Measurements from ENCODE around the gene APAF1.
A peak's percentile ranks its signal among the peaks of the same experiment; 100 is the strongest.
"Not testable (repeated sequence)": the region's sequence is repeated elsewhere in the genome, so short reads cannot be mapped to it uniquely, and the experiment has no call there.

Gene APAF1, protein sequence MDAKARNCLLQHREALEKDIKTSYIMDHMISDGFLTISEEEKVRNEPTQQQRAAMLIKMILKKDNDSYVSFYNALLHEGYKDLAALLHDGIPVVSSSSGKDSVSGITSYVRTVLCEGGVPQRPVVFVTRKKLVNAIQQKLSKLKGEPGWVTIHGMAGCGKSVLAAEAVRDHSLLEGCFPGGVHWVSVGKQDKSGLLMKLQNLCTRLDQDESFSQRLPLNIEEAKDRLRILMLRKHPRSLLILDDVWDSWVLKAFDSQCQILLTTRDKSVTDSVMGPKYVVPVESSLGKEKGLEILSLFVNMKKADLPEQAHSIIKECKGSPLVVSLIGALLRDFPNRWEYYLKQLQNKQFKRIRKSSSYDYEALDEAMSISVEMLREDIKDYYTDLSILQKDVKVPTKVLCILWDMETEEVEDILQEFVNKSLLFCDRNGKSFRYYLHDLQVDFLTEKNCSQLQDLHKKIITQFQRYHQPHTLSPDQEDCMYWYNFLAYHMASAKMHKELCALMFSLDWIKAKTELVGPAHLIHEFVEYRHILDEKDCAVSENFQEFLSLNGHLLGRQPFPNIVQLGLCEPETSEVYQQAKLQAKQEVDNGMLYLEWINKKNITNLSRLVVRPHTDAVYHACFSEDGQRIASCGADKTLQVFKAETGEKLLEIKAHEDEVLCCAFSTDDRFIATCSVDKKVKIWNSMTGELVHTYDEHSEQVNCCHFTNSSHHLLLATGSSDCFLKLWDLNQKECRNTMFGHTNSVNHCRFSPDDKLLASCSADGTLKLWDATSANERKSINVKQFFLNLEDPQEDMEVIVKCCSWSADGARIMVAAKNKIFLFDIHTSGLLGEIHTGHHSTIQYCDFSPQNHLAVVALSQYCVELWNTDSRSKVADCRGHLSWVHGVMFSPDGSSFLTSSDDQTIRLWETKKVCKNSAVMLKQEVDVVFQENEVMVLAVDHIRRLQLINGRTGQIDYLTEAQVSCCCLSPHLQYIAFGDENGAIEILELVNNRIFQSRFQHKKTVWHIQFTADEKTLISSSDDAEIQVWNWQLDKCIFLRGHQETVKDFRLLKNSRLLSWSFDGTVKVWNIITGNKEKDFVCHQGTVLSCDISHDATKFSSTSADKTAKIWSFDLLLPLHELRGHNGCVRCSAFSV (N-terminal part only)

DNA sequence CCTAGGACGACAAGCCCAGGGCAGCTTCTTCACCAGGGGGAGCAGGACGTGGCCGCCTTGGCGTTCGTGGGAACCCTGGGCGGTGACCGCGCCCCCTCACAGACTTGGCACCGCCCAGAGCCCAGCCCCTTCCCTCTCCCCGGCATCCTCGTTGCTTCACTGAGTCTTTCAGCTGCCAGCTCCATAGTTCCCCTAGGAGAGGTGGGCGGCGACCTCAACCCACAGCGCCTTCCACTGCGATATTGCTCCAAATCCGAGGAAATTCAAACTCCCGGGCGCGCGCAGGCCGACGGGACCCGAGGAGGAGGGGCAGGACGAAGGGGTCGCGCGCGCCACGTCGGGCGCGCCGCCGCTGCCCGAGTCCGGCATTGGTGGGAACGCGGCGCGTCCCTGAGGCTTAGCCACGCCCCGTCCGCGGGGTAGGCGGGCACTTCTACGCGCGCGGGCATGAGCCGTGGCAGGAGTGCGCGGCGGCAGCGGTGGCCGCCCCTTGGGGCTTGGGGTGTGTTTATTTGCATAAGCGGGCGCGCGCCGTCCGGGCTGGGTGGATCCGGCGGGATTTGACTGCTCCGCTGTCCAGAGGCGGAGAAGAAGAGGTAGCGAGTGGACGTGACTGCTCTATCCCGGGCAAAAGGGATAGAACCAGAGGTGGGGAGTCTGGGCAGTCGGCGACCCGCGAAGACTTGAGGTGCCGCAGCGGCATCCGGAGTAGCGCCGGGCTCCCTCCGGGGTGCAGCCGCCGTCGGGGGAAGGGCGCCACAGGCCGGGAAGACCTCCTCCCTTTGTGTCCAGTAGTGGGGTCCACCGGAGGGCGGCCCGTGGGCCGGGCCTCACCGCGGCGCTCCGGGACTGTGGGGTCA is at the start of gene APAF1, which contains the start of gene IKBIP:
TSS of gene APAF1 (plus strand) at position 579 of the 860 bp plus-strand sequence. CDS start 3,070 bp downstream, outside the sequence.
TSS of gene IKBIP (minus strand) at position 77 of the 860 bp plus-strand sequence. CDS start 87 bp downstream, outside the sequence.
- Mint-ChIP-seq H3K9me3 (no peaks in the 10 kb centered on the region), H3K4me3 (peak within 1 kb of the TSS; percentile 88), H3K36me3 (ENCODE audit: low read depth) (peaks cover 38% of the 10 kb centered on the region), H3K4me1 (ENCODE audit: low read depth) (peaks cover 30% of the 10 kb centered on the region), H3K27ac (peak within 1 kb of the TSS; percentile 90), H3K27me3 (no peaks in the 10 kb centered on the region)
- intact Hi-C loops (cut with micrococcal nuclease): loop anchor here (1.0 to 2.0 kb wide), 2 partner anchors 38 to 52 kb away; partner anchors contain the start of gene SLC25A3

DNA sequence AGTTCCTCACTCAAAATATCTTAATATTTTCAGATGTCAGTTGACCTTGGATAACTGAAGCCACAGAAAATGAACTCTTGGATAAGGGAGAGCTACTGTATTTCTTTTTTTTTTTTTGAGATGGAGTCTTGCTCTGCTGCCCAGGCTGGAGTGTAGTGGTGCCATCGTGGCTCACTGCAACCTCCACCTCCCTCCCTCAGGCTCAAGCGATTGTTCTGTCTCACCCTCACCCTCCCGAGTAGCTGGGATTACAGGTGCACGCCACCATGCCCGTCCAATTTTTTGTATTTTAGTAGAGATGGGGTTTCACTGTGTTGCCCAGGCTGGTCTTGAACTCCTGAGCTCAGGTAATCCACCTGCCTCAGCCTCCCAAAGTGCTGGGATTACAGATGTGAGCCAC is 47.8 kb upstream of the APAF1 start:
- Mint-ChIP-seq H3K4me1 (ENCODE audit: low read depth) (peaks cover 23% of the 10 kb centered on the region), H3K36me3 (ENCODE audit: low read depth) (peaks cover 87% of the 10 kb centered on the region)
- H3K27ac Mint-ChIP-seq; H3K27me3 Mint-ChIP-seq; H3K9me3 Mint-ChIP-seq; H3K4me3 Mint-ChIP-seq; intact Hi-C loops (cut with micrococcal nuclease): not testable (repeated sequence)

DNA sequence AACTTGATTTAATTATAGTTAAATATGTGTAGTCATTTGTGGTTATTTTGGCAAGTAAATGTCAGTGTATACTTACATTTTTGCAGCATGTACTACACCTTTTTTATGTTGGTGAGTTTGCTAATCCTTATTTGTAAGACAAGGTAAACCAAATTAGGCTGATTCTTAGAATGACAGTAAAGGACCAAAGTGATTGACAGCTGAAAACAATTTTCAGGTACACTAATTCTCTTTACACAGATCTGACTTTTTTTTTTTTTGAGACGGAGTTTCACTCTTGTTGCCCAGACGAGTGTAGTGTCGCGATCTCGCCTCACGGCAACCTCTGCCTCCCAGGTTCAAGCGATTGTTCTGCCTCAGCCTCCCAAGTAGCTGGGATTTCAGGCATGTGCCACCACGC is 43.2 kb upstream of the APAF1 start:
- intact Hi-C loops (cut with micrococcal nuclease): no loop called here
- Mint-ChIP-seq H3K27ac (no peak overlapping the region), H3K36me3 (ENCODE audit: low read depth) (peaks cover 79% of the 10 kb centered on the region), H3K4me1 (ENCODE audit: low read depth) (peaks cover under 1% of the 10 kb centered on the region), H3K9me3 (no peaks in the 10 kb centered on the region), H3K27me3 (no peaks in the 10 kb centered on the region), H3K4me3 (no peak overlapping the region)

- no peaks in the 10 kb centered on the region for H3K9me3 Mint-ChIP-seq
- H3K27me3 Mint-ChIP-seq: no peaks in the 10 kb centered on the region
- peak overlapping the region; percentile 76 for H3K4me3 Mint-ChIP-seq
- peaks cover 10% of the 10 kb centered on the region for H3K4me1 Mint-ChIP-seq (ENCODE audit: low read depth)
- peaks cover 34% of the 10 kb centered on the region for H3K36me3 Mint-ChIP-seq (ENCODE audit: low read depth)
- intact Hi-C loops (cut with micrococcal nuclease): loop anchor here (1.0 to 2.0 kb wide), 3 partner anchors 11 to 46 kb away; partner anchors contain the start of genes APAF1 and IKBIP
- peak overlapping the region; percentile 94 for H3K27ac Mint-ChIP-seq
Observed at GRCh38 chr12:98606359-98606988, 38.6 kb upstream of the APAF1 start.

DNA sequence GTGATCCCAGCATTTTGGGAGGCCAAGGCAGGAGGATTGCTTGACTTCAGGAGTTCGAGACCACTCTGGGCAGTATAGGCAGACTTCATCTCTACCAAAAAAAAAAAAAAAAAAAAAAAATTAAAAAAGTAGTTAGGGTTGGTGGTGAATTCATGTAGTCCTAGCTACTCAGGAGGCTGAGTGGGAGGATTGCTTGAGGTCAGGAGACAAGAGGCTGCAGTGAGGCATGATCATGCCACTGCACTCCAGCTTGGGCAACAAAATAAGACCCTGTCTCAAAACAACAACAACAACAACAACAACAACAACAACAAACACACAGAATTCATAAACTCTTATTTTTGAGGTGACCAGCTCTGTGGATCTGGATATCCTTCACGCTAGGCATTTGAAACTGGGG is 34.5 kb upstream of the APAF1 start:
- H3K4me3 Mint-ChIP-seq: no peak overlapping the region
- H3K9me3 Mint-ChIP-seq: no peaks in the 10 kb centered on the region
- no peaks in the 10 kb centered on the region for H3K36me3 Mint-ChIP-seq (ENCODE audit: low read depth)
- H3K27ac Mint-ChIP-seq: no peak overlapping the region
- peaks cover 41% of the 10 kb centered on the region for H3K4me1 Mint-ChIP-seq (ENCODE audit: low read depth)
- H3K27me3 Mint-ChIP-seq: no peaks in the 10 kb centered on the region
- intact Hi-C loops (cut with micrococcal nuclease): no loop called here

- no peaks in the 10 kb centered on the region for H3K36me3 Mint-ChIP-seq (ENCODE audit: low read depth)
- peaks cover 52% of the 10 kb centered on the region for H3K4me1 Mint-ChIP-seq (ENCODE audit: low read depth)
- intact Hi-C loops (cut with micrococcal nuclease): no loop called here
- no peaks in the 10 kb centered on the region for H3K9me3 Mint-ChIP-seq
- H3K4me3 Mint-ChIP-seq: peak overlapping the region; percentile 39
- H3K27ac Mint-ChIP-seq: peak overlapping the region; percentile 94
- H3K27me3 Mint-ChIP-seq: no peaks in the 10 kb centered on the region
Observed at GRCh38 chr12:98612696-98613334, 32.3 kb upstream of the APAF1 start.

GRCh38 chr12:98618952-98619351 is 26.1 kb upstream of the APAF1 start:
- no peaks in the 10 kb centered on the region for H3K27me3 Mint-ChIP-seq
- intact Hi-C loops (cut with micrococcal nuclease): no loop called here
- peak overlapping the region; percentile 30 for H3K4me3 Mint-ChIP-seq
- no peaks in the 10 kb centered on the region for H3K36me3 Mint-ChIP-seq (ENCODE audit: low read depth)
- no peaks in the 10 kb centered on the region for H3K9me3 Mint-ChIP-seq
- H3K4me1 Mint-ChIP-seq (ENCODE audit: low read depth): peaks cover 48% of the 10 kb centered on the region
- H3K27ac Mint-ChIP-seq: peak overlapping the region; percentile 75

DNA sequence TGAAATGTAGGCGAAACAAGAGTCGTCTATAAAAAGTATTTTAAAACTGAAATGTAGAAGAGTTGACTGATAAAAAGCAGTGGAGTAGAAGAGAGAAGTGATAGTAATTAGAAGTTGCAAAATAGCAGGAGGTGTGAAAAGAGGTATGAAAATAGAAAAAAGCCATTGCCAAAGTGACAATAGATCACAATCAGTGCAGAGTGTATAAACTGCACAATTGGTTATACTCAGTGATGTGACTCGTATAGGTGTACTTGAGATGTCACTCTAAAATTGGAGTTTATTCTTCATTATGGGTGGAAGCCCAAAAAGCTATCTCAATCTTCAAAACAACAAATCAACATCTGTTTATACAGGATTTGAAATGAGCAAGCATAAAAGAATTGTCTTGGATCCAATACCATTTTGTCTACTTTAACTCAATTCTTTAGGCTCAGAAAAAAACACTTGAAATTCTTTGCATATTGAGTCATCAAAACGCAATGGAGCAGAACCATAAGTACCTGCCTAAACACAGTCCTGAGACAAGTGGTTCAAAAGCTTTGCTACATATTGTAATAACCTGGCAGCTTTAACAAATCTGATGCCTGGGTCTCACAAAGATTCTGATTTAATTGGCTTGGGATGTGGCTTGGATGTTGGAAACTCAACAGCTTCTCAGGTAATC is 9.3 kb upstream of the APAF1 start:
- no peak overlapping the region for H3K27ac Mint-ChIP-seq
- intact Hi-C loops (cut with micrococcal nuclease): no loop called here

DNA sequence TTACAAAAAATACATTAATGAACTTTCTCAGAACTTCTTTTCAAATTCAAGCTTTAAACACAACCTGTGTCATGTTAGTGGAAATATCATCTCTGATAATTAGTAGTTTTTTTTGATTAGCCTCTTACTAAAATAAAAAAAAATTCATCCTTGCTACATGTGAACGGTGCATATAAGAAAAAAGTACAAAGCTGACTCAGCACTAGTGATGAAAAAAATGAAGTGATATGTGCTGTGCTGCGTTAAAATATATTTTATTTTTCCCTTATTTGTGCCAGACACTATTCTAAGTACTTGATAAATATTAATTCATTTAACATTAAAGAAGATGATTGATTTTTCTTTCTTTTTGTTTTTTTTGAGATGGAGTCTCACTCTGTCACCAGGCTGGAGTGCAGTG is 8.0 kb upstream of the APAF1 start:
- no peak overlapping the region for H3K4me3 Mint-ChIP-seq
- intact Hi-C loops (cut with micrococcal nuclease): no loop called here
- H3K9me3 Mint-ChIP-seq: no peaks in the 10 kb centered on the region
- no peak overlapping the region for H3K27ac Mint-ChIP-seq
- peaks cover 31% of the 10 kb centered on the region for H3K4me1 Mint-ChIP-seq (ENCODE audit: low read depth)
- H3K27me3 Mint-ChIP-seq: no peaks in the 10 kb centered on the region
- peaks cover 22% of the 10 kb centered on the region for H3K36me3 Mint-ChIP-seq (ENCODE audit: low read depth)

More for the DNA sequence above, 9.3 kb upstream of the APAF1 start:
- Mint-ChIP-seq H3K9me3 (no peaks in the 10 kb centered on the region), H3K4me1 (ENCODE audit: low read depth) (peaks cover 27% of the 10 kb centered on the region), H3K27me3 (no peaks in the 10 kb centered on the region), H3K36me3 (ENCODE audit: low read depth) (peaks cover 24% of the 10 kb centered on the region), H3K4me3 (no peak overlapping the region)

- Mint-ChIP-seq H3K9me3 (no peaks in the 10 kb centered on the region), H3K4me1 (ENCODE audit: low read depth) (peaks cover 37% of the 10 kb centered on the region), H3K4me3 (no peak overlapping the region), H3K27me3 (no peaks in the 10 kb centered on the region), H3K27ac (no peak overlapping the region), H3K36me3 (ENCODE audit: low read depth) (peaks cover 12% of the 10 kb centered on the region)
- intact Hi-C loops (cut with micrococcal nuclease): no loop called here
Observed at GRCh38 chr12:98638009-98638408, 7.1 kb upstream of the APAF1 start.

GRCh38 chr12:98639491-98639890 is 5.6 kb upstream of the APAF1 start:
- Mint-ChIP-seq H3K4me1 (ENCODE audit: low read depth) (peaks cover 40% of the 10 kb centered on the region), H3K9me3 (no peaks in the 10 kb centered on the region), H3K27me3 (no peaks in the 10 kb centered on the region), H3K36me3 (ENCODE audit: low read depth) (peaks cover 3% of the 10 kb centered on the region), H3K27ac (no peak overlapping the region), H3K4me3 (no peak overlapping the region)
- intact Hi-C loops (cut with micrococcal nuclease): no loop called here

DNA sequence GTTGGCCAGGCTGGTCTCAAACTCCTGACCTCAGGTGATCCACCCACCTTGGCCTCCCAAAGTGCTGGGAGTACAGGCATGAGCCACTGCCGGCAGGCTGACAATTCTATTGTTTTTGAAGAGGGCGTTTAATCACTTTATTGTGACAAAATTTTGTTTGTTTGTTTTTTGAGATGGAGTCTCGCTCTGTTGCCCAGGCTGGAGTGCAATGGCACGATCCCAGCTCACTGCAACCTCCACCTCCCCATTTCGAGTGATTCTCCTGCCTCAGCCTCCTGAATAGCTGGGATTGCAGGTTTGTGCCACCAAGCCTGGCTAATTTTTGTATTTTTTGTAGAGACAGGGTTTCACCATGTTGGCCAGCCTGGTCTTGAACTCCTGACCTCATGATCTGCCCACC is 2.3 kb upstream of the APAF1 start:
- H3K9me3 Mint-ChIP-seq; H3K27ac Mint-ChIP-seq; H3K4me3 Mint-ChIP-seq; H3K27me3 Mint-ChIP-seq; intact Hi-C loops (cut with micrococcal nuclease): not testable (repeated sequence)
- Mint-ChIP-seq H3K4me1 (ENCODE audit: low read depth) (peaks cover 39% of the 10 kb centered on the region), H3K36me3 (ENCODE audit: low read depth) (peaks cover 17% of the 10 kb centered on the region)
